ENCODE measurements around the gene ARMCX2. TPM values are rescaled to one million over a fixed set of nuclear protein-coding genes. Genes with fewer than 3 reads are reported as not detected.

ARMCX2 gene
- polyA plus RNA-seq, 1 of the 3 experiments (the other 2 are of a cell fraction) = 32.9 TPM

DNA sequence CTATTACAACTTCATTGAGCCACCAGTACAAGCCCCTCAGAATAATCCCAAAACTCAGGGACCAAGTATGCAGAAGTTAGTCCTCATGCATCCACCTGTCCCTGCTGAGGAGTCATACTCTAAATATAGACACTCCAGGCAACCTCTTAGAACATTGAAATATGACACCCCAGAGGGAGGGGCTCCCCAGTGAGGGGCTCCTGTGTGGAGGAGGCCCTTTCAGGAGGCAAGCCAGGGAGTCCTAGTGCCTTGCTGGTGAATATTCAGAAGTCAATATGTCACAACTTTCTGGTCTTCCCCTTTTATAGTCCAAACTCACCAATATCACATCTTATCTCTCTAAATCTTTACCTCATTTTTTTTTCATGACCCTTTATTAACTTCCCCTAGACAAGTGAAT, 40.3 kb downstream of the ARMCX2 start:
- Histone ChIP-seq H3K4me2 (no peak overlapping the region), H3K9me2 (no peaks in the 10 kb centered on the region), H3K4me1 (ENCODE audit: control insufficient read depth in 1 of 2, insufficient read depth in 2 of 2, low read depth in 1 of 2, low read length in 1 of 2) (peaks cover 0 to 15% of the 10 kb centered on the region in 2 experiments; a peak in 2 of 4 replicates), H3K27me3 (ENCODE audit: insufficient read depth) (peaks cover 4% of the 10 kb centered on the region; the same call in 1 of the 2 replicates), H3F3A (replicated peaks; ENCODE audit: insufficient read depth) (no peaks in the 10 kb centered on the region), H2AFZ (ENCODE audit: low read depth) (no peak overlapping the region), H3K4me3 (ENCODE audit: low read depth in 2 of 2, low read length in 1 of 2) (no peak overlapping the region), H3K36me3 (replicated peaks in 1 of 2; ENCODE audit: control insufficient read depth in 1 of 2, insufficient read depth in 2 of 2, low read length in 1 of 2) (peaks cover 0 to 2% of the 10 kb centered on the region in 2 experiments), H3K79me2 (ENCODE audit: insufficient read depth) (peaks cover 24% of the 10 kb centered on the region), H3K9ac (no peak overlapping the region), H3K27ac (ENCODE audit: low read depth in 2 of 2, low read length in 1 of 2) (no peak overlapping the region), H3K9me3 (no peaks in the 10 kb centered on the region), H4K20me1 (ENCODE audit: insufficient read depth) (no peaks in the 10 kb centered on the region; the same call in 1 of the 2 replicates)
- no peak for DNase-seq
- TF ChIP-seq RCOR1 (IDR thresholded peaks at IDR 0.05; ENCODE audit: low read length) (no peak), YY1 (IDR thresholded peaks at IDR 0.05; ENCODE audit: low read depth) (no peak), TCF12 (IDR thresholded peaks at IDR 0.05) (no peak), RXRA (IDR thresholded peaks at IDR 0.05; ENCODE audit: borderline replicate concordance, low read depth) (no peak), TAF1 (IDR thresholded peaks at IDR 0.05; ENCODE audit: borderline replicate concordance, low read depth, low read length) (no peak), EZH2phosphoT487 (IDR thresholded peaks at IDR 0.05; ENCODE audit: borderline replicate concordance, low read depth) (no peak), FOSL2 (IDR thresholded peaks at IDR 0.05; ENCODE audit: borderline replicate concordance, low read depth) (no peak), RFX5 (IDR thresholded peaks at IDR 0.05; ENCODE audit: low read length) (no peak), JUND (IDR thresholded peaks at IDR 0.05) (no peak), TEAD4 (IDR thresholded peaks at IDR 0.05; ENCODE audit: borderline replicate concordance, insufficient read depth) (no peak)
- TF ChIP-seq, protein P1, sequence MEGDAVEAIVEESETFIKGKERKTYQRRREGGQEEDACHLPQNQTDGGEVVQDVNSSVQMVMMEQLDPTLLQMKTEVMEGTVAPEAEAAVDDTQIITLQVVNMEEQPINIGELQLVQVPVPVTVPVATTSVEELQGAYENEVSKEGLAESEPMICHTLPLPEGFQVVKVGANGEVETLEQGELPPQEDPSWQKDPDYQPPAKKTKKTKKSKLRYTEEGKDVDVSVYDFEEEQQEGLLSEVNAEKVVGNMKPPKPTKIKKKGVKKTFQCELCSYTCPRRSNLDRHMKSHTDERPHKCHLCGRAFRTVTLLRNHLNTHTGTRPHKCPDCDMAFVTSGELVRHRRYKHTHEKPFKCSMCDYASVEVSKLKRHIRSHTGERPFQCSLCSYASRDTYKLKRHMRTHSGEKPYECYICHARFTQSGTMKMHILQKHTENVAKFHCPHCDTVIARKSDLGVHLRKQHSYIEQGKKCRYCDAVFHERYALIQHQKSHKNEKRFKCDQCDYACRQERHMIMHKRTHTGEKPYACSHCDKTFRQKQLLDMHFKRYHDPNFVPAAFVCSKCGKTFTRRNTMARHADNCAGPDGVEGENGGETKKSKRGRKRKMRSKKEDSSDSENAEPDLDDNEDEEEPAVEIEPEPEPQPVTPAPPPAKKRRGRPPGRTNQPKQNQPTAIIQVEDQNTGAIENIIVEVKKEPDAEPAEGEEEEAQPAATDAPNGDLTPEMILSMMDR (IDR thresholded peaks at IDR 0.05) = no peak
- TF ChIP-seq, protein P2, sequence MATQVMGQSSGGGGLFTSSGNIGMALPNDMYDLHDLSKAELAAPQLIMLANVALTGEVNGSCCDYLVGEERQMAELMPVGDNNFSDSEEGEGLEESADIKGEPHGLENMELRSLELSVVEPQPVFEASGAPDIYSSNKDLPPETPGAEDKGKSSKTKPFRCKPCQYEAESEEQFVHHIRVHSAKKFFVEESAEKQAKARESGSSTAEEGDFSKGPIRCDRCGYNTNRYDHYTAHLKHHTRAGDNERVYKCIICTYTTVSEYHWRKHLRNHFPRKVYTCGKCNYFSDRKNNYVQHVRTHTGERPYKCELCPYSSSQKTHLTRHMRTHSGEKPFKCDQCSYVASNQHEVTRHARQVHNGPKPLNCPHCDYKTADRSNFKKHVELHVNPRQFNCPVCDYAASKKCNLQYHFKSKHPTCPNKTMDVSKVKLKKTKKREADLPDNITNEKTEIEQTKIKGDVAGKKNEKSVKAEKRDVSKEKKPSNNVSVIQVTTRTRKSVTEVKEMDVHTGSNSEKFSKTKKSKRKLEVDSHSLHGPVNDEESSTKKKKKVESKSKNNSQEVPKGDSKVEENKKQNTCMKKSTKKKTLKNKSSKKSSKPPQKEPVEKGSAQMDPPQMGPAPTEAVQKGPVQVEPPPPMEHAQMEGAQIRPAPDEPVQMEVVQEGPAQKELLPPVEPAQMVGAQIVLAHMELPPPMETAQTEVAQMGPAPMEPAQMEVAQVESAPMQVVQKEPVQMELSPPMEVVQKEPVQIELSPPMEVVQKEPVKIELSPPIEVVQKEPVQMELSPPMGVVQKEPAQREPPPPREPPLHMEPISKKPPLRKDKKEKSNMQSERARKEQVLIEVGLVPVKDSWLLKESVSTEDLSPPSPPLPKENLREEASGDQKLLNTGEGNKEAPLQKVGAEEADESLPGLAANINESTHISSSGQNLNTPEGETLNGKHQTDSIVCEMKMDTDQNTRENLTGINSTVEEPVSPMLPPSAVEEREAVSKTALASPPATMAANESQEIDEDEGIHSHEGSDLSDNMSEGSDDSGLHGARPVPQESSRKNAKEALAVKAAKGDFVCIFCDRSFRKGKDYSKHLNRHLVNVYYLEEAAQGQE (IDR thresholded peaks at IDR 0.05; ENCODE audit: low read depth, low read length) = no peak
- TF ChIP-seq, protein P3, sequence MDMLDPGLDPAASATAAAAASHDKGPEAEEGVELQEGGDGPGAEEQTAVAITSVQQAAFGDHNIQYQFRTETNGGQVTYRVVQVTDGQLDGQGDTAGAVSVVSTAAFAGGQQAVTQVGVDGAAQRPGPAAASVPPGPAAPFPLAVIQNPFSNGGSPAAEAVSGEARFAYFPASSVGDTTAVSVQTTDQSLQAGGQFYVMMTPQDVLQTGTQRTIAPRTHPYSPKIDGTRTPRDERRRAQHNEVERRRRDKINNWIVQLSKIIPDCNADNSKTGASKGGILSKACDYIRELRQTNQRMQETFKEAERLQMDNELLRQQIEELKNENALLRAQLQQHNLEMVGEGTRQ (IDR thresholded peaks at IDR 0.05; ENCODE audit: borderline replicate concordance, low read depth, low read length) = no peak
- TF ChIP-seq, protein P4, sequence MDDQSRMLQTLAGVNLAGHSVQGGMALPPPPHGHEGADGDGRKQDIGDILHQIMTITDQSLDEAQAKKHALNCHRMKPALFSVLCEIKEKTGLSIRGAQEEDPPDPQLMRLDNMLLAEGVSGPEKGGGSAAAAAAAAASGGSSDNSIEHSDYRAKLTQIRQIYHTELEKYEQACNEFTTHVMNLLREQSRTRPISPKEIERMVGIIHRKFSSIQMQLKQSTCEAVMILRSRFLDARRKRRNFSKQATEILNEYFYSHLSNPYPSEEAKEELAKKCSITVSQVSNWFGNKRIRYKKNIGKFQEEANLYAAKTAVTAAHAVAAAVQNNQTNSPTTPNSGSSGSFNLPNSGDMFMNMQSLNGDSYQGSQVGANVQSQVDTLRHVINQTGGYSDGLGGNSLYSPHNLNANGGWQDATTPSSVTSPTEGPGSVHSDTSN (IDR thresholded peaks at IDR 0.05) = no peak
- ChIA-PET POLR2A (no interaction called here), CTCF (no interaction called here)
